HL-60/S4 treated with retinoic acid at 250 ng/mL for 4 days and 3 days (cell line): ENCODE results near the gene KCNH6.

Experiments used
- in situ Hi-C: fragments of 300-500 bp; cut with MboI; formaldehyde crosslinking; loops from 2 replicates; pipeline ENCODE4 v1.7.0; 2022; ENCODE audit warnings: low sequenced_read_pairs

The KCNH6 gene

DNA sequence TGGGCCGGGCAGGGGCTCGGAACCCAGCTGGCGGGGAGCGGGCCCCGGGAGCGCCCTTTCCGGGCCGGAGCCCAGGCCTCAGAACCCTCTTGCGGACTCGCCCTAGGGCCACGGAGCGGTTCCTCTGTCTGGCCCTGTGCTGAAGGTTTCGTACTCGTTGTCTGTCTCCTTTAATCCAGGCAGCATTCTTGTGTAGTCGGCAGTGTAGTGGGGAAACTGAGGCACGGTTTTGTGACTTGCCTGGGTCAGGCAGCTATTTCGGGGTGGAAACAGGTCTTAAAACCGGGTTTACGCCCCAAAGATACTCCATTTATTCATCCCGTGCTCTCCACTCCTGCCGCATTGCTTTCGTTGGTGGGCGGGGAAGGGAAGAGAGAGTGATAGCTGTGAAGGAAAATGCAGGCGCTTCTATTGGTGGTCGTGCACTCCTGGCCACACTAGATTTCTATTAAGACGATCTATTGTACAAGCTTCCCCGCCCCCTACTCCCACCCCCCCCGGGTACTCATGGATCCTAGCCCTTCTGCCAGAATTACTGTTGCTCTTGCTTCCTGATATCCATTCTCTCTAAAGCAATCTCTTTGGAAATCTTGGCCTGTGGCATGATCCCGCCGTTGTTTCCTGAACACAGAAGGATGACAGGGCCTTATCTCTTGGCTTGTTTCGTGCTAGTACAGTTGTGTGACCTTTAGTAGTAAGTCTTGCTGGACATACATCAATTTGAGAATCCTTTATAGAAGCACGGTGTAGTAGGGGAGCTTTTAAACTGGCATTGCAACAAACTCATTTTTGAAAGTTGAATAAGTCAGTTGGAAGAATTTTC lies 27.9 kb downstream of the KCNH6 start:
- in situ Hi-C loops = no loop called here

DNA sequence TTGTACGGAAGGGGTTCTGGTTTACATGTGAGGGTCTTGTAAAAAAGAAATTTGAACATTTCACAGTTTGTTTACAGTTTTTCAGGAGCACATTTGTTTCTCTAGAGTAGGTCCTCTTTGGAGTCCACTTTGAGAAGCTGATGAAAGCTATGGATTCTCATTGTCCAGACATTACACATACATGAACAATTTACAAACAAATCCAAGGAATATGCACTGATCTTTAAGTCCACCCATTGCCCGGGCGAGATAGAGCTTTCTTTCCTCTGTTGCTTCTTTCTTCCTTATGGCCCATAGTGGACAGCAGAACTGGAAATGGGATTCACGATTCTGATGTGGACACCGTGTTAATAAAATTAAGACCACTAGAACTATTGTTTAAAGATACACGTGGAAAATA lies 29.1 kb downstream of the KCNH6 start:
- in situ Hi-C loops = no loop called here

GRCh38 chr17:63555500-63556156 lies 32.5 kb downstream of the KCNH6 start:
- in situ Hi-C loops = no loop called here

GRCh38 chr17:63557416-63557815 lies 34.3 kb downstream of the KCNH6 start:
- in situ Hi-C loops = no loop called here

DNA sequence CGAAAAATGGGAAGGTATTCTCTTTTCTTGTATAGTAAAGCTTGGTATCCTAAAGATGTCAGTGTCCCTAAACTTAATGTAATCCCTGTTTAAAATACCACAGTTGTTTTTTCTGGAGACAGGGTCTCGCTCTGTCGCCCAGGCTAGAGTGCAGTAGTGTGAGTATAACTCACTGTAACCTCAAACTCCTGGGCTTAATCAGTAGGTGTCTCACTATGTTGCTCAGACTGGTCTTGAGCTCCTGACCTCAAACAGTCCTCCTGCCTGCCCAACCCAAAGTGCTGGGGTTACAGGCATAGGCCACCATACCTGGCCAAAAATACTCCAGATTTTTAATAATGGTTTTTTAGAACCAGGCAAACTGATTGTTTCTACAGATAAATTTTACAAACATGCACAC lies 35.3 kb downstream of the KCNH6 start:
- in situ Hi-C loops = no loop called here

DNA sequence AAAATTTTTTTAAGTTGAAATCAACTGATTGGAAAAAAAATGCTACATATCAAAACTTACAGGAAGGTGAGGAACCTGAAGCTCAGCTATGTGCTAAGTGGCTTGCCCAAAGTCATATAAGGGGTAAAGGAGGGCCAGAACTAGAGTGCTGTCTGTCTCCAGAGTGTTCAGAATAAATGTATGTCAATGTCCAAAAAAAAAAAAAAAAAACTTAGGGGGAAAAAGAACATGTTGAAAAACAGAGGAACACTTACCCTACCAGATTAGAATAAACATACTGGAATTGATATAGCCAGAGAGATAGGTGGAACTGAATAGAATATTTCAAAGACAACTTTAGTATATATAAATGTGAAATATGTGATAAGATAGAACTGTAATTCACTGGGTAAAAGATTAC lies 38.7 kb downstream of the KCNH6 start:
- in situ Hi-C loops = no loop called here

GRCh38 chr17:63563339-63563738 lies 40.2 kb downstream of the KCNH6 start:
- in situ Hi-C loops = no loop called here

DNA sequence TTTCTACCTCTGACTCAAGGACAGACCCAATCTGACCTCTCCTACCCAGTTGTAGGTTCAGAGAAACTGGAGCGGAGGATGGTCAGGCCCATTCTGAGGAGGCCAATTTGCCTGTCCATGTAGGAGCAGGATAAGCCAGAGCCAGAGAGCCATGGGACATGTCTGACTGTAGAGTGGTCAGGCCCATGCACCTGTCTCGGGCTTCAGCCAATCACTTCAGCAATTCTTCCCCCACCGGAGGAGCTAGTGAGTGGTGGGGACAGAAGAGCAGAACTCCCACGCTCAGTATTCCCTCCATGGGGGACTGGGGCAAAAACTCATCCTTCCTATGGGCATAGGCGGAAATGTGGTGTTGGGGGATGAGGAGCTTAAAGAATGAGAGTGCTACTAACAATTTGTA lies 41.4 kb downstream of the KCNH6 start:
- in situ Hi-C loops = no loop called here

DNA sequence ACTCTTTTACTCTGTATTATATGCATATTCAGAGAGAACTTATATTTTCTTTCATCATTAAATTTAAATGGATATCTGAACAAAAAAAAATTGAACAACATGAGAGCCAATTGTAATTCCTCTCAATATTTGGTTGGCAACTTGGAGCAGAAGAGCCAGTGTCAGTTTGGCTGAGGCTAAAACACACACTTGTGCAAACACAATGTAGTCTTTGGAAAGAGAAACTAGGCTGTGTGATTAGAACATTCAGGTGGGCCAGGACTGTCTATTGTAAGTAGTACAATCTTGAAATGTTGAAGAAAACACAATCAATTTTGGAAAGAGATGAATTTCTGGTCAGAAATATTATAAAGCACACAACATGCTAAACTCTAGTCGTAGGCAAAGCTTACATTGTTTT lies 44.1 kb downstream of the KCNH6 start:
- in situ Hi-C loops = no loop called here

DNA sequence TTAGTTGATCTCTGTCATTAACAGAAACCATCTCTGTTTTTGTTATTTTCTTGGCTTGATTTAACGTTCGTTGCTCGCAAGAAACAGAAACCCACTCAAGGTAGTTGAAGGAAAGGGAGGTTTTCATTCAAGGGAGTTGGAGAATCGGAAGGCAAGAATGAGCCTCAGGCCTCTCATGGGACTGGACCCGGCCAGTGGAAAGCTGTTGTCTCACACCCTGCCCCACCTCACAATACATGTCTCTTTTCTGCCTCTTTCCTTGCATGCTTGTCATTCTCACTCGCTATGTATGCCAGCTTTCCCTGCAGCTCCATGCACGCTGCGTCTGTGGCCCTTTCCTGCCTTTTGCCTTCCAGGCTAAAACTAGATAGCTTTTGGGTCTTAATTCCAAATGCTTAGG lies 45.4 kb downstream of the KCNH6 start:
- in situ Hi-C loops = no loop called here

DNA sequence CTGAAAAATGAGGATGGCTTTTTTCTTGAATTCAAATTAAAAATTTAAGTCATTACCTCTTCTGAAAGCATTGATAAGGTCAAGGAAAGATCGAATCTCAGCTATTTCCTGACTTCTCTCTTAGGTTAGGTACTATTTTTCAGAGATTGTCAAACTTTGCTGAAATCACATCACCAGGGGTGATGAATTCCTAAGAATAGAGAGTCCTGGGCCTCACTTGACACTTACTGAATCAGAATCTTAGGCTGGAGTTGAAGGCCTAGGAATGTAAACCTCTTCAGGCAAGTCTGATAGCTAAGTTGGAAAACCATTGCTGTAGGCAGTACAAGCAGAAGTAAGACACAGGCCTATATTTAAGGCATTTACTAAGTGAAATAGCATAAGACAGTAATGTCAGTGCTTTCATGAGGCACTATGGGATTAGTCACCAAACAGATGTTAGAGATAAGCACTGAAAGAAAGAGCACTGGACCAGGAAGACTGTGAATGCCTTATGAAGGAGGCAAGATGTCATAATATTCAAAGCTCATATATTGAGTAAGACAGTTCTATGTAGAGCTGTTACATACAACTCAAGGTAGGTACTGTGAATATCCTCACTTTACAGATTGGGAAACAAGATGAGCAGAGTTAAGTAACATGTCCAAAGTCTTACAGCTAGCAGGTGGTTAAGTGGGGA lies 48.6 kb downstream of the KCNH6 start:
- in situ Hi-C loops = no loop called here

DNA sequence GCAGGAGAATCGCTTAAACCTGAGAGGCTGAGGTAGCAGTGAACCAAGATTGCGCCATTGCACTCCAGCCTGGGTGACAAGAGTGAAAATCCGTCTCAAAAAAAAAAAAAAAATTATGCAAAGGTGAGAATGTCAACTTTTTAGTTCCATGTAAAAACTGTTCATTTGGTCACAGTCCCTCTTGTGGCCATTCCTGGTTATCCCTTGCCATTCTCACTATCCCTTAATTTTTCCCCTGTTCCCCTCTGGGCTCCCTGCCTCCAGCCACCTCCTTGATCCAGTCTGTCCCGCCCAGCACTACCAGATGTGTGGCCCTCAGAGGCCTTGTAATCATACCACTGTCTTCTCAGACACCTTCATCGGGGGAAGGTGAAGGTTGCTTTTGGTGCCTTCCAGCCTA lies 50.5 kb downstream of the KCNH6 start:
- in situ Hi-C loops = no loop called here

DNA sequence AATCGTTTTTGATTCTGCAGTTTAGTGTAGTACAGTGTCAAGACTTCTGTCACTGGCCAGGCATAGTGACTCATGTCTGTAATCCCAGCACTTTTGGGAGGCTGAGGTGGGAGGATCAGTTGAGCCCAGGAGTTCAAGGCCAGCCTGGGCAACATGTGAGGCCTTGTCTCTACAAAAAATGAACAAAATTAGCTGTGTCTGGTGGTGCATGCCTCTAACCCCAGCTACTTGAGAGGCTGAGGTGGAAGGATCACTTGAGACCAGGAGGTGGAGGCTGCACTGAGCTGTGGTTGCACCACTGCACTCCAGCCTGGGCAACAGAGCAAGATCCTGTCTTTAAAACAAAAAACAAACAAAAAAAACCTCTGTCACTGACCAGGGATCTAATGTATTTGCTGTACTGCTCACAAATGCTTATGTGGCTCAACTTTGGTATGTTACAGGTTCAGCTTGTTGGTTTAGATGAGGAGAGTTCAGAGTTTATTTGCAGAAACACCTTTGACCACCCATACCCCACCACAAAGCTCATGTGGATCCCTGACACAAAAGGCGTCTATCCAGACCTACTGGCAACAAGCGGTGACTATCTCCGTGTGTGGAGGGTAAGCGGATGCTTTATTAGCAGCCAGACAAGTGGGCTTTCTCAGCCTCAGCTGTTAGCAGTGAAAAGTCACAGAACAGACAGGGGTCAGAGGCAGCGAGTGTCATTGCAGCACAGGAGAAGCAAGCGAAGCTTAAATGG lies 55.0 kb downstream of the KCNH6 start:
- in situ Hi-C loops = no loop called here

GRCh38 chr17:63578769-63579111 lies 55.6 kb downstream of the KCNH6 start:
- in situ Hi-C loops = no loop called here

DNA sequence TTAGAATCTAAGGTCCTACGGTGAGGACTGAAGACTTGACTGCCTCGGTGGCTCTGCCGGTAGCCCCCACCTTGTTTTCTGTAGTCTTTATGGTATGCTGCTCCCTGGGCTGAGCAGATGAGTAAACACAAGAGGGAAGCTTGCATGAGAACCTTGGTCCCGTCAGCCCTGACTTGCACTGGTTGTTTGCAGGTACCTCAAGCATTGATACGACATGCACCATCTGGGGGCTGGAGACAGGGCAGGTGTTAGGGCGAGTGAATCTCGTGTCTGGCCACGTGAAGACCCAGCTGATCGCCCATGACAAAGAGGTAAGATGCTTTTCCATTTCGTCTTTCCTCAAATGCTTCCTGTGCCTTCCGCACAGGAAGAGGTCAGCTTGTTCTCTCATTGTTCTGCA lies 56.5 kb downstream of the KCNH6 start:
- in situ Hi-C loops = no loop called here

GRCh38 chr17:63587770-63588169 lies 64.6 kb downstream of the KCNH6 start:
- in situ Hi-C loops = no loop called here

DNA sequence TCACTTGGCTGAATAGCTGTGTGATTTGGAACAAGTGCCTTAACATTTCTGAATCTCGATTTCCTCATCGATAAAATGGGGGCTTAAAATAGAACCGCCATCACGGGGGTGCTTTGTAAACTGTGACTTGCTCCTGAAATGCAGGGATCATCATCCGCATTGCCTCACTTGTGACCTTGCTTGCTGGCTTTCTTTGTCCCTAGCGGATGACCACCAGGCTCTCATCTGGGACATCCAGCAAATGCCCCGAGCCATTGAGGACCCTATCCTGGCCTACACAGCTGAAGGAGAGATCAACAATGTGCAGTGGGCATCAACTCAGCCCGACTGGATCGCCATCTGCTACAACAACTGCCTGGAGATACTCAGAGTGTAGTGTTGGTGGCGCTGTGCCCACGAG lies 65.6 kb downstream of the KCNH6 start:
- in situ Hi-C loops = no loop called here

DNA sequence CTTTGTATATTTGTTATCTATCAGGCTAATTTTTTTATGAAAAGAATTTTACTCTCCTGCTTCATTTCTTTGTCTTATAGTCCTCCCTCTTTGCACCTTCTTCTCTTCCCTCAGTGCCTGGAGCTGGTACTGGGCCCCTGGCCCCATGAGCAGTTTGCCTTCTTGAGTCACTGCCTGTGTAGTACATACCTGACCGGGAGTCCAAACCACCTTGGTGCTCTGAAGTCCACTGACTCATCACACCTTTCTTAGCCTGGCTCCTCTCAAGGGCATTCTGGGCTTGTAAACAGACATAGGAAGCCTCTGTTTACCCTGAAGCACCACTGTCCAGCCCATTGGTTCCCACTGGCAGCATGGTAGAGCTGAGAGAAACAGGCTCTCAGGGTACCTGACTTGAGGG lies 66.5 kb downstream of the KCNH6 start:
- in situ Hi-C loops = no loop called here

DNA sequence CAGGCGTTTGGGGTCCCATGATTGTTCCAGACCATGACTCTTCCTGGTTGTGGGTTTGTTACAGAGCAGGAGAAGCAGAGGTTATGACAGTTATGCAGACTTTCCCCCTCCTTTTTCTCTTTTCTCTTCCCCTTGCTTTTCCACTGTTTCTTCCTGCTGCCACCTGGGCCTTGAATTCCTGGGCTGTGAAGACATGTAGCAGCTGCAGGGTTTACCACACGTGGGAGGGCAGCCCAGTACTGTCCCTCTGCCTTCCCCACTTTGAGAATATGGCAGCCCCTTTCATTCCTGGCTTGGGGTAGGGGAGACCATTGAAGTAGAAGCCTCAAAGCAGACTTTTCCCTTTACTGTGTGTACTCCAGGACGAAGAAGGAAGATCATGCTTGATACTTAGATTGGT lies 69.6 kb downstream of the KCNH6 start:
- in situ Hi-C loops = no loop called here

DNA sequence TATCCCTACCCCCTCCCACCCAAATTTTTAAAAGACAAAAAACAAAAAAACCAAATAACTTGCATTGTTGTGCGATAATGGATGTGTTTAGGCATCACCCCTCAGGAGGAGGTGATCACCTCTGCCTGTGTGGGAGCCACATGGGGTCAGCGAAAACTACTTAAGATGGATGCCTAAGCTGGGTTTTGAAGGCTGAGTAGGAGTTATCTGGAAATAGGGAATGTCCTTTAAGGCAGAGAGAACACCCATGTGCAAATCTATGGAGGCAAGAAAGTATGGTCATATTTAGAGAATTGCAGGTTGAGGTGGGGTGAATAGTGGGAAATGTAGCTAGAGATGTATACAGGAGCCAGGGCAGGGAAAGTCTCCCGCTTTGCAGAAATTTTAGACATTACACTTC lies 72.0 kb downstream of the KCNH6 start:
- in situ Hi-C loops = no loop called here
